ENCODE data around the gene MAP2K7. TPM values are rescaled to one million over a fixed set of nuclear protein-coding genes. Genes with fewer than 3 reads are reported as not detected.

Gene MAP2K7
- total RNA-seq, 4 donors from 2014 or later, result 9.9 to 16.2 (median 12.4) TPM

- no peak for TF ChIP-seq CTCF (IDR thresholded peaks at IDR 0.05; ENCODE audit: low read depth)
Measured at GRCh38 chr19:7874076-7874896, 29.4 kb upstream of the MAP2K7 start, which contains the start of gene PRR36. PRR36 (minus strand) TSS chr19:7874390; CDS start chr19:7873689, 701 bp downstream.

GRCh38 chr19:7874897-7875273 lies 28.8 kb upstream of the MAP2K7 start:
- TF ChIP-seq CTCF (IDR thresholded peaks at IDR 0.05; ENCODE audit: low read depth), result no peak

- no peak for TF ChIP-seq CTCF (IDR thresholded peaks at IDR 0.05; ENCODE audit: low read depth)
Measured at GRCh38 chr19:7877249-7877836, 26.3 kb upstream of the MAP2K7 start.

- TF ChIP-seq CTCF (IDR thresholded peaks at IDR 0.05; ENCODE audit: low read depth), result no peak
Measured at GRCh38 chr19:7879111-7879807, 24.4 kb upstream of the MAP2K7 start.

- TF ChIP-seq CTCF (IDR thresholded peaks at IDR 0.05; ENCODE audit: low read depth), result no peak
Measured at GRCh38 chr19:7879836-7880235, 23.8 kb upstream of the MAP2K7 start.

- no peak for TF ChIP-seq CTCF (IDR thresholded peaks at IDR 0.05; ENCODE audit: low read depth)
Measured at GRCh38 chr19:7881910-7882309, 21.8 kb upstream of the MAP2K7 start.

- TF ChIP-seq CTCF (IDR thresholded peaks at IDR 0.05; ENCODE audit: low read depth), result no peak
Measured at GRCh38 chr19:7883105-7883504, 20.6 kb upstream of the MAP2K7 start.

Measured in subcutaneous adipose tissue (tissue), 4 donors.